GM19035 (cell line): ENCODE measurements around the gene NCKAP5.

Experiments
- ATAC-seq: cut with Tn5 transposase; IDR thresholded peaks from one replicate; pipeline ENCODE4 v1.9.1; 2021; ENCODE audit not compliant: unreplicated experiment

The NCKAP5 gene

DNA sequence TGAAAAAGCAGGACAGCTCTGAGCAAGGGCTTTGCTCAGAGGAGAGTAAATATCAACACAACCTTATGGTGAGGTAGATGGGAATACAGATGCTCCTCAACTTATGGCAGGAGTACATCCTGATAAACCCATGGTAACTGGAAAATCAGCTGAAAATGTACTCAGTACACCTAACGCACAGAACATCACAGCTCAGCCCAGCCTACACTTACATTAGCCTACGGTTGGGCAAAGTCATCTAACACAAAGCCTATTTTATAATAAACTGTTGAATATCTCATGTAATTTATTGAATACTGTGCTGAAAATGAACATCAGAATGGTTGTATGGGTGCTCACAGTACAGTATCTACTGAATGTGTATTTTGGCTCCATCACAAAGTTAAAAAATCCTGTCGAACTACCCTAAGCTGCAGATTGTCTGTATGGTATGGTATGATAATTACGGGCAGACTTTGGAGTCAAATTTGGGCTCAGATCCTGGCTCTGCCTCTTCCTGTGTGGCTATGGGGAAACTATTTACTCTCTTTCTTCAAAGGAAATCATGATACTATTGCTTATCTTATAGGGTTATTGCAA lies 778.0 kb downstream of the NCKAP5 start:
- ATAC-seq, result no peak

DNA sequence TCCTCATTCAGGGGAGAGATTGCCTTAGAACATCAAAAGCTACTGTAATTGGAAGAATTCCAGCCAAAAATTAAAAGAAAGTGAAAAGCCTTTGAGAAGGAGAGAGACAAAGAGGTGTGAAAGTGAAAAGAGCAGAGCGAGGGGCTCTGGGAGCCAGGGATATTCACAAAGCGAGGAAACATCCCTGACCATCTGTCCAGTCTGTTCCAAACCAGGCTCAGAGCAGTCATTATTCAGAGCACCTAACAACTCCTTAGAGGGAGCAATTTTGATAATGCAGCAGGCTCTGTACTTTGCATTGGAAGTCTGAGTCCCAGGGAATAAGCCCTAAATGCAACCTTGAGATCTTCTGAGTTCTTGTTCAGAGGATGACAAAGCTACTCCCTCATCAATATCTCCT lies 779.2 kb downstream of the NCKAP5 start:
- ATAC-seq, result no peak

DNA sequence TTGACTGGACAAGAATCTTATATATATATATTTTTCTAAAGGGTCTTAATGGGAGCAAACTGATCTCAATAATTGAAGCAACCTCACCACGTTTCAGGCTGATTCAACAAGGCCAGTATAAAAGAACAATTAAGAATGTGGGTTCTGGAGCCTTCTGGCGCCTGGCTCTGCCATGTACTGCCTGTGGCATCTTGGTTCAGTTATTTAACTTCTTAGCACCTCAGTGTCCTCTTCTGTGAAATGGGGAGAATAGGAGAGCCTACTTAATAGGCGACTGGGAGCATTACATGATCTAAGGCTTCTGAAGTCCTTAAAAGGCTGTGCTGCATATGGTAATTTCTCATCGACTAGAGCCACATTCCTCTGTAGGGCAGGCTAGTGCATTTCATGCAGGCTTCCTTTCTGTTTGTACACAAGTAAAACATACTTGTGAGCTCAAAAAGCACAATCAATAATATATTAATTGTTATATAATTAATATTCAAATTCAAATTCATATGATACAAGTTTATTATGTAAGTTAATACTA lies 779.9 kb downstream of the NCKAP5 start:
- ATAC-seq, result no peak

DNA sequence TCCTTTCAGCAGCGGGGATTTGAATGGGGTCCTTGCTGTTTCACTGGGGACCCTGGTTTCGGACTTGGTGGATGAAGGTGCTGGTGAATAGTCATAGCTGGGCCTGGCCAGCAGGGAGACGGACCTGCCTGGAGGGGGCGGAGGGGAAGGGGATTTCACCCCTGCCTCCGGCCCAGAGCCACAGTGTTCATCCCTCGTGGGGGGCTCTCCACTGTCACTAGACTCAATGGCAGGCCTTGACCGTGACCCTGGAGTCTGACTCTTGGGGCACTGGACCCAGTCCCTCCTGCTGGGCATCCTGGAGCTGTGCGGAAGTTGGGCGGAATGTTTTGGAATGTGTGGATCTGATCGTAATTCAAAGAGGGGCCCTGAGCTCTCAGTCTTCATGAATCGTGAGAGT lies 784.4 kb downstream of the NCKAP5 start:
- ATAC-seq, result no peak

DNA sequence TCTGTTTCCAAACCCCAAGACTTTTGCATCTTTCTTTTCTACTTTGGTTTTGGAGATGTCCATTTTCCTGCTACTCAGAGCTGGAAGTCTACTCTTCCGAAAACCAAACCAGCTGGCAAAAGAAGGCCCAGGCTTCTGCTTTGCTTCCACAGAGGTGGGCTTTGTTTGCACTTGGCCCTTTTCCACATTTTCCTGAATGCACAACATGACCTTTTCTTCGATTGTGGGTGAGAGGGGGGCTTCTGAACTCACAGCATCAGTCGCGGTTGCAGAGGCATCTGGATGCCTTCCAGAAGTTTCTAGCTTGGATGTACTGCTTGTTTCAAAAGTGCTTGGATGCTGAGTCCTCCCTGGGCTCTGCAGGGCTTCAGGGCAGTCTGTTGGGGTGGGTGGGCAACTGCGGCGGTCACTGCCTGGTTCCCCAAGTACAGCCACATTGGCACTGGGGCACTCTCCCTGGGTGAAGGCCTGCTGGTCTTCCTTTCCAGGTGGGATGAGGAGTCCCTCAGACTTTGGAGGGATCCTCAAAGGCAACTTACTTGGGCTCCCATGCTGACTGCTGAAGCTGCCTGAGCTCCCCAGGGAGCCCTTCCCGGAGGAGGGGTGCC lies 786.0 kb downstream of the NCKAP5 start:
- ATAC-seq, result no peak

DNA sequence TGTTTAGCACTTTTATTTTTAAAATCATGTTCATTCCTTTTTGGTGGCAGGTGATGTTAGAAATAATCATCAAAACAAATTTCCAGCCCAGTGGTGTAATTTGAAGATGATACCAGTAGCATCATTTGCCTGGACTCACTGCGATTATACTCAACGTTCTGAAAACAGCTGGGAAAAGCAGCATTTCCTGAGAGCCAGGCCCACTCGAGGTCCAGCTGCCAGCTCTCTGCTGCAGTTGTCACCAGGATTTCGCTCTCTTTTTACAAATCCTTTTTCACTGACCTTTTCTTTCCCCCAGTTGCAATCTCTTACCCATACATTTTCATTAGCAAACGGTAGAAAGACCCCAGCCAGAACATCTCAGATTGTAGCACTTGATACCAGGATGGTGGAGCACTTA lies 787.6 kb downstream of the NCKAP5 start:
- no peak for ATAC-seq

DNA sequence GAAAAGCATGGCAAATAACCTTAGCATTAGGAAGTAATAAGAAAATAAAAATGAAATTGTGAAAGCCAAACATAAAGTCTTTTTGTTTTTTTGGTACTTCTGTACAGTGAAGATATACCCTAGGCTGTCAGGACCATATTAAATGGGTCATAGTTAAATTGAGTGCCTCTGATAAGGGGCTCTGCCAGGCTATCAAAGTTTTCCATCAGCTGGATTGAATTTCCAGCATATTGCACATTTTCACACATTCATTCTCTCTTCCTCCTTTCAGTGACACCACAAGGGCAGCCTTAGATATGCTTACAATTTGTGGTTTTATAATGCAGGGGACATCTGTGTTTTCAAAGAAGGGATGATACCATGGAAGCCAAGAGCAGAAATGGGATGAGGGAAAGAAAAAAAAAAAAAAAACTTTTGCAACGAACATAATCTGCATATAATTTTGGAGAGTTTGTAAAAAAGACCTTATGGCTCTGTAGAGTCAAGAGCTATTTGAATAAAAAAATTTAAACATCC lies 789.0 kb downstream of the NCKAP5 start:
- ATAC-seq, result no peak

DNA sequence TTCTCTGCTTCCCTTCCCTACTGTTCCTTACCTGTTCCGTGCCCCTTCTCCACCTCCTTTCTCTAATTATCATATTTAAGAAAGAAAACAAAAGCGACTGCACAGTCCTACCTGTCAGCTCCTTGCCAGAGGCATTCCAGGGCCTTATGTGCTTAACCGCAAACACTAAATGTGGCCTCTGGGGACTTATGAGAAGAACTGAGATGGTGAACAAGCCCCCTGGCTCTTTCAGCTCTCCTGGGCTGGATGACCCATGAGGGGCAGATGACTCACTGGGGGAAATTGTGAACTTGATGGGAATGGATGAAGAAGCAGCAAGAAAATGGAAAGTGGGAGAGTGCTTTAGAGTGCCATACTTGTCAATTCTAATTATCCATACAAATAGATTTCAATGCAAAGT lies 792.0 kb downstream of the NCKAP5 start:
- ATAC-seq, result no peak

DNA sequence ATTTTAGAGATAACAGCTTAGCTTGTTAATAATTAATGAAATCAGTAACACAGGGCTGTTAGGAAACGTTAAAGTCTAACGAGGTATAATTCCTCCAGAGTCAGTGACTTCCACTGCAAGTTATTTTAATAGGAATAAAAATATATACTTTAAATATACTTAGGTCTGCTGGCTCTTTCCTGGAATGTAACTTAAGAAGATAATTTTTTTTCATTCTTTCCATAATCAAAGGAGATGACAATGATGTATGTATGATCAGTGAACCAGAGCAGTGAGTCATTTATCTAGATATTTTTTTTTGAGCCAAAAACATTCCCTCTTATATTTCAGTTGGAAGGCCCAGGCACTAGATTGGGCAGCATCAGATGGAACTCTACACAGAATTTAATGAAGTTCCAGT lies 794.1 kb downstream of the NCKAP5 start:
- no peak for ATAC-seq

DNA sequence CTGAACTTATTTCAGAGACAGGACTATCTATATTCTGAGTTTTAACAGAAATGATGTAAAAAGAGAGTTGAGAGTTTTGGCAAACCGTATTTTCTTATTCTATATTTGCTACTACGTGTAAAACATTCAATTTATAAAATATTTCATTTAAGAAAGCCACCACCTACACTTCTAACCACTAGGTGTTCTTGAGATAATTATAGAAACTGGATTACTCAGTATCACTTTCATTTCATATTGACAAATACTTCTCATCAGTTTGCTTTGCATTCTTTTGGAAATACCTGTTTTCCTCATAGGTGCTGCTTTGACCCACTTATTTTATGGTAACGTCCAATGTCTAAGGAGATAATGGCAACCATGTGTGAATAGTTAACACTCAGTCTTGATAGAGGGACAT lies 794.9 kb downstream of the NCKAP5 start:
- no peak for ATAC-seq

DNA sequence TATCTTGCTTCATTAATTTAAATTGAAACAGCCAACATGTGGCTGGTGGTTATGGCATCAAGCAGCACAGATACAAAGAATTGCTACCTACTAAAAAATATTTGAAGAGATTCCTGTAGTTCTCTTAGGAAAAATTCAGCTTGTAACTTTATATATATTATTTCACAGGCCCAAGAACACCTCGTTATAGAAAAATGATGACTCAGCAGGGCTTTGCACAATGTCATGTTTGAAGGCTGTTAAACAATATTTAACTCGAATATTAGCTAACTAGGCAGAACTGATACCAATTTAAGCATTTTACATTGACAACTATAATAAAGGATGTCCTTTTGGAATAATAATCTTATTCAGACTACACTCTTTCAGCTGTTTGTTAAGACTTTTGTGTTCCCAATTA lies 795.9 kb downstream of the NCKAP5 start:
- ATAC-seq, result no peak

DNA sequence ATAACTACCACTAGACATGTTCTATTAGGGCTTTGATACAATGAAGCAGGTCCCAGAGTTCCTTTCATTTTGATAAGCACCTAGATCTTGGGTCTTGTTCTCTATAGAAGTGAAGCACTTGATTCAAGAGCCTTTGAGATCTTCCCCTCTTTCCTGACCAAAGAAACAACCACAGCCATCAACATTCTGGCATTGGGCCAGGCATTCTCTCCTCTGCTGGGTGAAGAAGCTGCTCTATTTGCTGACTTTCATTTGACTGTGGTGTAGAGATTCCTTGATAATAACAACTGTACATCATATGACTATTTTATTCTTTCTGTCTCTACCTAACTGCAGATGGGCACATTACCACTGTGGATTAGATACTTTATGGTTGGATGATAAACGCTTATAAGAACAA lies 801.7 kb downstream of the NCKAP5 start:
- no peak for ATAC-seq

DNA sequence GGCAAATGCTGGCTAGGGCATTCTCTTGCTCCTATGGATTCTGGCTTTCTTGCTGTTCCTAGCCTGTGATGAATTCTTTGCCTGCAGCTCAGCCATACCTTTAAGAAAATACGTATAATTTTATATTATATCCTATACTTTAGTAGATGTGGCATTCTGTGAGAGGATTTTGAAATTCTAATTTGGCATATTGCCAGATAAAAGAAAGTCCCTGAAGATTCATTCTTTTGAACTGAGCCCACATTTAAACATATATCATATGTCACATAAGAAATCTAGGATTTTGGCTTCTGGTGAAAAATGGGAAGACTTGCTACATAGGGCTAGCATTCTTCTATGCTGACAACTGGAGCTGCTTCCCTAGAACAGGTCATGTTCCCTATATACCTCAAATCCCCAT lies 806.8 kb downstream of the NCKAP5 start:
- ATAC-seq, result no peak

DNA sequence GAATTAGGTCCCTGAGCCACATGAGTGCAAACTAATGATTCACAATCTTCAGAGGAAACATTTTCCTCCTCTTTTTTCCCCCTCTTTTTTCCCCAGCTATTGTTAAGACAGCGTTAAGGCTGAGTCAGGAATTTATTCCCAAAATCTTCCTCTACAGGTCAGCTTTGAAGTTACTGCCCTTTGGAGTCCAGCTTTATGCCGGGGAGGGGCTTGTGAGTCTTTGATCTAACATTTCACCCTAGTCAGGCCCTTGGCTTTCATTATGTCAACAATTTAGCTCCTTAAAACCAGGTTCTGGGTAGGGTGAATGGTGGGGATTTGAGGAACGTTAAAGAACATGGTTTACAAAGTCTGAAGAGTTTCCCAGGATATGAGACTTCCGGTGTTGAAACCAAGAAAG lies 807.3 kb downstream of the NCKAP5 start:
- ATAC-seq, result no peak

DNA sequence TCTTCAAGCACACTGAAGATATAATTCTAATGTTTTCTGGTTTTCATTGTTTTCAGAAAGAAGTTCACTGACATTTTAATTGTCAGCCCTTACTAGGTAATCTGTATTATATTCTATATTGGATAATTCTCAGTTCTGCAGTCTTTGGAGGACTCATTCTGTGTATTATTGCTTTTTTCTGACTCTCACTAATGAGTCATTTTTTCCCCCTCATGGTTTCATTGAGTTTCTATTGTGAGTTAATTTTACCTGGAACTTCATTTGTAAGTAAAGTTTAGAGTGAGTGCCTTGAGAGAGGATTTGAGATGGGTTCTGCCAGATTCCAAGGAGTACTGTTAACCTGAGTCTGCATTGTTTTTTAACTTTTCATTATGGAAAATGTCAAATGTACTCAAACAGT lies 807.9 kb downstream of the NCKAP5 start:
- ATAC-seq, result no peak

DNA sequence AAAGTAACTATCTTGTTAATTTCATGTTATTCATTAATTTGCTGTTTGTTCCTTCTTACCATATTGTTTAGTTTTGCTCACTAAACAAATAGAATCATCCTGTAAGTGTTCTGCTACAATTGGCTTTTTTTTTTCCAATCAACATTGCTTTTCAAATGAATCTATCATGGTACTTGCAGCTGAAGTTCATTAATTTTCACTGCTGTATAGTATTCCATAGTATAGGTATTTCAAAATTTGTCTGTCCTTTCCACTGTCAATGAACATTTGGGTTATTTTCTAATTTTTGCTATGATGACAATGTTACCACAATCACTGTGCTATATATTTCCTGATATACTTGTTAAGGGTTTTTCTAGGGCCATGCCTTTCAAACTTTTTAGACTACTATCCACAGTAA lies 809.3 kb downstream of the NCKAP5 start:
- ATAC-seq, result no peak

DNA sequence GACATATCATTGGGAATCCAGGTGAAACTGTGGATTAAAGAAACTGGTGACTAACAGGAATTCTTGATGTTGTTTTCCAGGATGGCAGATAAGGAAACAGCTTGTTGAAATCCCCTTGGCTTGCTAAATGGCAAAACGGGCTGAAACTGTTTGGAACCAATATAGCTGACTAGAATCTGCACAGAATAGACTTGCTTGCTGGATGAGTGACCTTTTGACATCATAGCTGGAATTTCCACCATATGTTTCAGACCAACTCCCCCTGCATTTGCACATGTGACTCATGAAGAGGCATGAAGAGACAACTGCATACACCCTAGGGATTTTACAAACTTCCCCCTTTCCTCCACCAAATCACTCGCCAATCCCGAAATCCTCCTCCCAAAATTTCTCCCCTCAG lies 810.6 kb downstream of the NCKAP5 start:
- no peak for ATAC-seq

DNA sequence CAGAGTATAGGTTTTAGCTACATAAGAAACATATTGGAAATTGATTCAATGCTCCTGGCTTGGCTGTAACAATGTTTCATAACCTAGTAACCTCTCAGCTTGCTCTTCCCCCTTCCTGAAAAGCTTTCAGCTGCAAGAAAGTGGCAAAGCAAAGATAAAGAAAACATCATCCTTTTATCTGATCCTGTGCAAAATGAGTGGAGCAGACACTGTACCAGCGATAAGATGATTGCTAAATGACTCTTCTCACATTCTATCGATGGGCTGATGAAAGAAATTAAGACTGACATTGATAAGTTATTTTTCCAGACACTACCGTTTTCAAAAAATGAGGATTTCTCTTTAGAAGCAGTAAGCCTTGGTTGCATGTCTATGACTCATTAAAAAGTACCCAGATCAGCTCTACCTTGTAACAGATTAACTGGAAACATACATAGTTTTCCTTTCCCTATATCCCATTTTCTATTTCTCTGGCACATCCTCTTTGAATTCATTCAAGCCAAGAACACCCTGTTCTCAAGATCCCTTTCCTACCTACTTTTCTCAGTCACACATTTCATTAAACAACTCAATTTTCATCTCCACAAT lies 811.2 kb downstream of the NCKAP5 start:
- no peak for ATAC-seq

DNA sequence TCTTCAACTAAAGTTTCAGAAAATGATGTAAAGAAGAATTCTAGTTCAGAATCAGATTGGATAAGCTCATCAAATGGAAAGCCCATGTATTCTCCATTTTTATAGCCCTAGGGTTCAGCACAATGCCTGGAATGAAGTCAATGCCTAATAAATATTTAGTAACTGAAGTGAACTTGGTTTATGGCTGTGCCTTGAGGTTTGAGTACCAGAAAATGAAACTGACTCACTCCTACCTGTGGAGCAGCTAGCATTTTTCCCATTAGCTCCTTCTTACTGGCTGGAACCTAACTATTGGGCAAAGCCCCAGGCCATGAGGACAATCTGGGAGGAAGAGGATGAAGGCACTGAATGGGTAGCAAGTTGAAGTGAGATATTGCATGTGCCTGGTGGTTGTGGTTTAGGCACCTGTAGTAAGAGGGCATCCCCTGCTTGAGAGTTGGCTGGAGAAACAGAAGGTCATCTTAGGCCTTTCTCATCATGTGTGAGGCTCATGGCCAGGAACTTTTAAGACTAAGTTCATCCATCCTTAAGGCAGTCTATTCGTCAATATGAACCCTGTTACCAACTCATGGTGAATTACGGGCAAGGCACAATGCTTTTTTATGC lies 813.3 kb downstream of the NCKAP5 start:
- ATAC-seq, result no peak

DNA sequence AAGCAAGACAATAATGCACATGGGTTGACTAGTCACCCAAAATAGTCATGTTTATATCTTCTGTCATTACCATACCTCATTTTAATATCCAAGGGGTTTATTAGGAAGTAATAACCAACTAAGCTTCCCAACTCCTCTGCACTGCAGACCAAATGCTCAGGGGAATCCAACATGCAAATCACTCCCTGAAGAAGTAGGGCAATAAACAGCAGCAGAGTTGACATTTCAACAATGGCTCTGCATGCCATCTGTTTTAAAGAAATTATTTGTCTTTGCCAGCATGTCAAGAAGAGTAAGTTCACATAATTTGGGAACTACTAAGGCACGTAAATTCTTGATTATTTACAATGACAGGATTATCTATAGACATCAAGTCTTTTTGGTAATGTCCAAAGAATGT lies 813.9 kb downstream of the NCKAP5 start:
- no peak for ATAC-seq

DNA sequence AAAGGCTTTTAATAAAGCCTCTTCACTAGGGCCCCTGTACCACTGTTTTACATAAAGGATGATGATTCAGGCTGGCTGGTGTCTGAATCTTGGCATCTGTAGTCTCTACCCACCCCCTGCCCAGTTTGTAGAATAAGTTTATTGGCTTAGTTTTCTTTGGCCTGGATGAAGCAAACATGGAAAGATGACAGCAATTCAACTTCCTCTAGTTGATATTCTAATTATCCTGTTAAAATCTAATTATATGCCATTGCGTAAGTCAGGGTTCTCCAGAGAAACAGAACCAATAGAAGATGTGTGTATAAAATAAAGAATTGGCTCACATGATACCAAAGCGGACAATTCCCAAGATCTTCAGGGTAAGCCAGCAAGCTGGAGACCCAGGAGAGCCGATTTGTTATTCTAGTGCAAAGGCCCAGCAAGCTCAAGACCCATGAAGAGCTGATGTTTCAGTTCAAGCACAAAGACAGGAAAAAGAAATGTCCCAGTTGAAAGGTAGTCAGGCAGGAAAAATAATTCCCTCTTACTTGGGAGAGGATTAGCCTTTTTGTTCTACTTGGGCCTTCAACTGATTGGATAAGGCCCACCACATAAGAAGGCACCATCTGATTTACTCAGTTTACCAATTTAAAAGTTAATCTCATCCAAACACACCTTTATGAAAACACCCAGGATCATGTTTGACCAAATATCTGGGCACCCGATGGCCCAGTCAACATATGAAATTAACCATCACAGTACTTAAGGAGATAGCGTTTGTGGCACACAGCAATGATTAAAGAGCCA lies 815.6 kb downstream of the NCKAP5 start:
- no peak for ATAC-seq
